Endothelial cell of umbilical vein (primary cell): ENCODE measurements around the gene ZNF202.

ENCODE experiments used
- MYC ChIP-seq: IDR thresholded peaks from one replicate; pipeline ENCODE4 v1.6.1; 2011; ENCODE audit warnings: mild to moderate bottlenecking, low read depth, low read length
- POLR2A ChIP-seq: IDR thresholded peaks from 2 replicates; pipeline ENCODE4 v1.6.1; 2012; ENCODE audit warnings: low read depth, mild to moderate bottlenecking, control low read depth, low read length
- POLR2AphosphoS5 ChIP-seq: IDR thresholded peaks from 2 replicates; pipeline ENCODE4 v1.6.1; 2012; ENCODE audit warnings: low read depth, mild to moderate bottlenecking, control low read depth, low read length, moderate library complexity; ENCODE audit not compliant: insufficient read depth

DNA sequence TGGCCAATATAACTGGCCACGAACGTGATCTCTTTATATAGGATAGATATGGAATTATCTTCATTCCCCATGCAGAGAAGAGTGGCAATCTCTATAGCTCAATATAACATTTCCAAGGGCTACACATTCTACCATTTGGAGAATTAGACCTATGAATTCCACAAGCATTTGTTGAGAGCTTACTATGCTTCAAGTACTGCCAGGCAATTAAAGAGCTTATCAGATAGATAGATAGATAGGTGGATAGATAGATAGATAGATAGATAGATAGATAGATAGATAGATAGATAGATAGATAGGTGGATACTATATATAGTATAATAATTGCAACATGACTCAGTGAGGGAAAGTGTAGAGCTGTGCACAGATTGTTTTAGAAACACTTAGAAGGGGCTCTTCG lies 14.4 kb upstream of the ZNF202 start:
- no peak for TF ChIP-seq POLR2A
- no peak for TF ChIP-seq MYC
- no peak for TF ChIP-seq POLR2AphosphoS5
